CD14-positive monocyte (primary cell): ENCODE results near the gene LRBA. TPM values are rescaled to one million over a fixed set of nuclear protein-coding genes. Genes with fewer than 3 reads are reported as not detected.
A peak's percentile ranks its signal among the peaks of the same experiment; 100 is the strongest.

Experiments
- DNase-seq, 3 donors: peaks; one replicate each; pipeline ENCODE4 v3.0.0-alpha.2; 2011 to 2022
- H2AFZ ChIP-seq: 2 replicates; pipeline ENCODE4 v1.6.0; 2012; ENCODE audit warnings: mild to moderate bottlenecking, low read depth, low read length, inconsistent platforms; ENCODE audit not compliant: insufficient read depth, poor library complexity, severe bottlenecking
- H3K27ac ChIP-seq, 2 donors: 1 replicate in 1 of 2; 2 replicates in 1 of 2; pipeline ENCODE4 v1.5.1; 2012 to 2013; ENCODE audit warnings: low read length in 2 of 2, control low read depth in 1 of 2, inconsistent platforms in 1 of 2, low read depth in 1 of 2, mild to moderate bottlenecking in 1 of 2
- H3K27me3 ChIP-seq, 2 donors: one replicate each; pipeline versions ENCODE4 v1.6.0 to v1.6.1; 2011 to 2013; ENCODE audit warnings: low read length in 2 of 2; ENCODE audit not compliant: control insufficient read depth in 2 of 2, insufficient read depth in 2 of 2
- H3K36me3 ChIP-seq, 2 donors: replicated peaks in 1 of 2; 1 replicate in 1 of 2; 2 replicates in 1 of 2; pipeline versions ENCODE4 v1.5.1 to v1.6.1; 2012 to 2013; ENCODE audit warnings: low read length in 2 of 2, control low read depth in 1 of 2, inconsistent platforms in 1 of 2, mild to moderate bottlenecking in 1 of 2; ENCODE audit not compliant: insufficient read depth in 2 of 2, control insufficient read depth in 1 of 2
- H3K4me1 ChIP-seq, 2 donors: 1 replicate in 1 of 2; 2 replicates in 1 of 2; pipeline versions ENCODE4 v1.5.1 to v1.6.1; 2012 to 2013; ENCODE audit warnings: low read length in 2 of 2, control low read depth in 1 of 2, inconsistent platforms in 1 of 2, mild to moderate bottlenecking in 1 of 2, moderate library complexity in 1 of 2; ENCODE audit not compliant: insufficient read depth in 2 of 2, control insufficient read depth in 1 of 2
- H3K4me2 ChIP-seq: replicated peaks from 2 replicates; pipeline ENCODE3; 2012; ENCODE audit warnings: low read length, moderate library complexity, mild to moderate bottlenecking; ENCODE audit not compliant: poor library complexity, severe bottlenecking; ENCODE audit errors: extremely low read depth
- H3K4me3 ChIP-seq, 3 experiments: fragments of 200-600 bp in 1 of 3; sonication (generic) in 1 of 3; replicated peaks in 1 of 3; 1 replicate in 2 of 3; 2 replicates in 1 of 3; pipeline ENCODE4 v1.5.1; 2011 to 2013; ENCODE audit warnings: low read length in 3 of 3, mild to moderate bottlenecking in 3 of 3, control low read depth in 2 of 3, low read depth in 2 of 3, inconsistent platforms in 1 of 3, moderate library complexity in 1 of 3
- H3K79me2 ChIP-seq: 2 replicates; pipeline ENCODE4 v1.6.0; 2012; ENCODE audit warnings: mild to moderate bottlenecking, control low read depth, inconsistent platforms, low read length, moderate library complexity; ENCODE audit not compliant: insufficient read depth
- H3K9ac ChIP-seq: 2 replicates; pipeline ENCODE4 v1.6.0; 2017; ENCODE audit warnings: low read length, mild to moderate bottlenecking; ENCODE audit not compliant: insufficient read depth, poor library complexity, severe bottlenecking
- H3K9me3 ChIP-seq, 2 donors: replicated peaks in 1 of 2; 1 replicate in 1 of 2; 2 replicates in 1 of 2; pipeline versions ENCODE4 v1.5.1 to v1.6.1; 2012 to 2013; ENCODE audit warnings: low read length in 2 of 2, control low read depth in 1 of 2; ENCODE audit not compliant: control insufficient read depth in 1 of 2, insufficient read depth in 1 of 2
- H4K20me1 ChIP-seq: 2 replicates; pipeline ENCODE4 v1.6.0; 2012; ENCODE audit warnings: mild to moderate bottlenecking, low read length, control low read depth, moderate library complexity; ENCODE audit not compliant: insufficient read depth
- H3K27ac Mint-ChIP-seq, 7 donors: one replicate each; pipeline ENCODE4 v1.8.0; 2020; ENCODE audit warnings: mild to moderate bottlenecking in 7 of 7, mixed read lengths in 7 of 7, moderate library complexity in 6 of 7, inconsistent platforms in 2 of 7
- H3K27me3 Mint-ChIP-seq, 3 donors: one replicate each; pipeline ENCODE4 v1.8.0; 2021 to 2022; ENCODE audit warnings: low read depth in 3 of 3, mild to moderate bottlenecking in 3 of 3, mixed read lengths in 3 of 3, moderate library complexity in 3 of 3, inconsistent platforms in 1 of 3
- H3K36me3 Mint-ChIP-seq, 2 donors: one replicate each; pipeline ENCODE4 v1.8.0; 2020; ENCODE audit warnings: mixed read lengths in 2 of 2, inconsistent platforms in 1 of 2, mild to moderate bottlenecking in 1 of 2
- H3K4me1 Mint-ChIP-seq: one replicate; pipeline ENCODE4 v1.8.0; 2020; ENCODE audit warnings: mild to moderate bottlenecking, mixed read lengths
- H3K4me3 Mint-ChIP-seq, 2 donors: one replicate each; pipeline ENCODE4 v1.8.0; 2020; ENCODE audit warnings: mild to moderate bottlenecking in 2 of 2, mixed read lengths in 2 of 2, moderate library complexity in 1 of 2
- H3K9me3 Mint-ChIP-seq, 7 donors: one replicate each; pipeline ENCODE4 v1.8.0; 2020 to 2022; ENCODE audit warnings: mixed read lengths in 7 of 7, mild to moderate bottlenecking in 6 of 7, moderate library complexity in 6 of 7, inconsistent platforms in 2 of 7
- WGBS: methylation state at CpG from one replicate; pipeline ENCODE4 v1.1.5; 2013; ENCODE audit warnings: missing lambda C conversion rate; ENCODE audit not compliant: insufficient coverage; 5-methylcytosine and 5-hydroxymethylcytosine counted together
- intact Hi-C, 2 donors: fragments of 100-400 bp; cut with micrococcal nuclease; formaldehyde crosslinking; loops; one replicate each; pipeline versions ENCODE4 v1.15.0 to v1.15.1; 2023
- polyA plus RNA-seq, 3 donors: library from polyadenylated mRNA; depleted of rRNA in 1 of 3; unstranded in 2 of 3; stranded (reverse) in 1 of 3; fragments of 300-500 nt in 2 of 3; fragments of >200 nt in 1 of 3; fragmentation: Illumina TruSeq in 2 of 3; gene quantifications; 1 replicate in 2 of 3; 2 replicates in 1 of 3; pipeline ENCODE4 v1.2.3, GENCODE V29; 2012 to 2021
- TF ChIP-seq, protein P1 (sequence below): fragments of 200-600 bp; IDR thresholded peaks from one replicate; pipeline ENCODE4 v1.8.0; 2022; ENCODE audit warnings: antibody characterized with exemption, mild to moderate bottlenecking

The LRBA gene
- polyA plus RNA-seq, 3 donors = 1.5 to 5.5 (median 4.4) TPM

DNA sequence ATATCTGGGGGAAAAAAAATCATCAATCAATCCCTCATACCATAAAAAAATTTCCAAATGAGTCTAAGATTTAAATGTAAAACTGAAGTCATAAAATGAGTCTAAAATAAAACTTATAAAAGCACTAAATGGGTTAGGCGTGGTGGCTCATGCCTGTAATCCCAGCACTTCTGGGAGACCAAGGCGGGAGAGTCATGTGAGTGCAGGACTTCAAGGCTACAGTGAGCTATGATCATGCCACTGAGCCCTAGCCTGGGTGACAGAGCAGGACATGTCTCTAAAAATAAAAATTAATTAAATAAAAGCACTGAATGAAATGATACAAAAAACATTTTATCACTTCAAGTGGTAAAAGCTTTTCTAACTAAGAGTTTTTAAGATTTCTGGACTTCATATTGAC is 83.3 kb downstream of the LRBA start:
- peaks cover 0 to 9% of the 10 kb centered on the region in 2 donors for H3K36me3 Mint-ChIP-seq
- H3K27ac Mint-ChIP-seq = peak overlapping the region in 1 of 7 donors; percentile 56
- intact Hi-C loops = no loop called here
- no peaks in the 10 kb centered on the region for H3K27me3 ChIP-seq
- H3K4me1 Mint-ChIP-seq = no peaks in the 10 kb centered on the region
- no peaks in the 10 kb centered on the region for H3K79me2 ChIP-seq
- H3K27me3 Mint-ChIP-seq = no peaks in the 10 kb centered on the region
- H2AFZ ChIP-seq = no peak overlapping the region
- no peaks in the 10 kb centered on the region for H4K20me1 ChIP-seq
- TF ChIP-seq, protein P1, sequence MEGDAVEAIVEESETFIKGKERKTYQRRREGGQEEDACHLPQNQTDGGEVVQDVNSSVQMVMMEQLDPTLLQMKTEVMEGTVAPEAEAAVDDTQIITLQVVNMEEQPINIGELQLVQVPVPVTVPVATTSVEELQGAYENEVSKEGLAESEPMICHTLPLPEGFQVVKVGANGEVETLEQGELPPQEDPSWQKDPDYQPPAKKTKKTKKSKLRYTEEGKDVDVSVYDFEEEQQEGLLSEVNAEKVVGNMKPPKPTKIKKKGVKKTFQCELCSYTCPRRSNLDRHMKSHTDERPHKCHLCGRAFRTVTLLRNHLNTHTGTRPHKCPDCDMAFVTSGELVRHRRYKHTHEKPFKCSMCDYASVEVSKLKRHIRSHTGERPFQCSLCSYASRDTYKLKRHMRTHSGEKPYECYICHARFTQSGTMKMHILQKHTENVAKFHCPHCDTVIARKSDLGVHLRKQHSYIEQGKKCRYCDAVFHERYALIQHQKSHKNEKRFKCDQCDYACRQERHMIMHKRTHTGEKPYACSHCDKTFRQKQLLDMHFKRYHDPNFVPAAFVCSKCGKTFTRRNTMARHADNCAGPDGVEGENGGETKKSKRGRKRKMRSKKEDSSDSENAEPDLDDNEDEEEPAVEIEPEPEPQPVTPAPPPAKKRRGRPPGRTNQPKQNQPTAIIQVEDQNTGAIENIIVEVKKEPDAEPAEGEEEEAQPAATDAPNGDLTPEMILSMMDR = no peak
- no peak overlapping the region for H3K27ac ChIP-seq
- no peak overlapping the region for H3K4me2 ChIP-seq
- H3K4me1 ChIP-seq = no peaks in the 10 kb centered on the region
- no peaks in the 10 kb centered on the region for H3K36me3 ChIP-seq
- no peak overlapping the region for H3K4me3 Mint-ChIP-seq
- no peaks in the 10 kb centered on the region for H3K9me3 ChIP-seq
- no peak for DNase-seq
- WGBS = no CpG with 5 or more reads among the region's 2 CpGs
- no peak overlapping the region for H3K4me3 ChIP-seq
- H3K9ac ChIP-seq = no peak overlapping the region
- peaks cover 0 to 7% (median 0%) of the 10 kb centered on the region in 7 donors for H3K9me3 Mint-ChIP-seq

DNA sequence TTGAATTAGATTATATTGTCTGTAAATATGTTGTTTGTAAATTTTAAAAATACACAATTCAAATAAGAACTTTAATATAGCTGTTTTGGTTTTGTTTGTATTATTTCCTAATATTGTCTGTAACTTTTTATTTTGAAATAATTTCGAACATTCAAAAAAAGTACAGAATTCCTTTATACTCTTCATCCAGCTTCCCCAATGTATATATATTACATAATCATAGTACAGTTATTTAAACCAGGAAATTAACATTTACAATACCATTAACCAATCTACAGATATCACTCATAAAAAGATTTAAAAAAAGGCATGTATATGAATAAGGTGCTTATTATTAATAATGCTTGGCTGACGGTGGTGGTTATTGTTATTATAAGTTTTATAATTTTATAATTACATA is 84.1 kb downstream of the LRBA start:
- Histone ChIP-seq H3K79me2 (no peaks in the 10 kb centered on the region), H3K4me2 (no peak overlapping the region), H3K27ac (no peak overlapping the region), H4K20me1 (no peaks in the 10 kb centered on the region), H3K9me3 (no peaks in the 10 kb centered on the region), H2AFZ (no peak overlapping the region), H3K36me3 (no peaks in the 10 kb centered on the region), H3K4me1 (no peaks in the 10 kb centered on the region), H3K27me3 (no peaks in the 10 kb centered on the region), H3K9ac (no peak overlapping the region), H3K4me3 (no peak overlapping the region)
- intact Hi-C loops = no loop called here
- WGBS = no CpG with 5 or more reads among the region's 2 CpGs
- Mint-ChIP-seq H3K27ac (no peak overlapping the region), H3K4me3 (no peak overlapping the region), H3K4me1 (no peaks in the 10 kb centered on the region), H3K9me3 (peaks cover 0 to 7% (median 0%) of the 10 kb centered on the region in 7 donors), H3K36me3 (peaks cover under 1 to 9% of the 10 kb centered on the region in 2 donors), H3K27me3 (no peaks in the 10 kb centered on the region)
- no peak for DNase-seq
- TF ChIP-seq, protein P1 = no peak
